T follicular helper cell (primary cell): ENCODE data around the gene TMED9.
"Not testable (repeated sequence)": the region's sequence is repeated elsewhere in the genome, so short reads cannot be mapped to it uniquely, and the experiment has no call there.

Experiments used
- DNase-seq: peaks from one replicate; pipeline ENCODE4 v3.0.0-alpha.2; 2020; ENCODE audit warnings: low read depth

TMED9 gene

DNA sequence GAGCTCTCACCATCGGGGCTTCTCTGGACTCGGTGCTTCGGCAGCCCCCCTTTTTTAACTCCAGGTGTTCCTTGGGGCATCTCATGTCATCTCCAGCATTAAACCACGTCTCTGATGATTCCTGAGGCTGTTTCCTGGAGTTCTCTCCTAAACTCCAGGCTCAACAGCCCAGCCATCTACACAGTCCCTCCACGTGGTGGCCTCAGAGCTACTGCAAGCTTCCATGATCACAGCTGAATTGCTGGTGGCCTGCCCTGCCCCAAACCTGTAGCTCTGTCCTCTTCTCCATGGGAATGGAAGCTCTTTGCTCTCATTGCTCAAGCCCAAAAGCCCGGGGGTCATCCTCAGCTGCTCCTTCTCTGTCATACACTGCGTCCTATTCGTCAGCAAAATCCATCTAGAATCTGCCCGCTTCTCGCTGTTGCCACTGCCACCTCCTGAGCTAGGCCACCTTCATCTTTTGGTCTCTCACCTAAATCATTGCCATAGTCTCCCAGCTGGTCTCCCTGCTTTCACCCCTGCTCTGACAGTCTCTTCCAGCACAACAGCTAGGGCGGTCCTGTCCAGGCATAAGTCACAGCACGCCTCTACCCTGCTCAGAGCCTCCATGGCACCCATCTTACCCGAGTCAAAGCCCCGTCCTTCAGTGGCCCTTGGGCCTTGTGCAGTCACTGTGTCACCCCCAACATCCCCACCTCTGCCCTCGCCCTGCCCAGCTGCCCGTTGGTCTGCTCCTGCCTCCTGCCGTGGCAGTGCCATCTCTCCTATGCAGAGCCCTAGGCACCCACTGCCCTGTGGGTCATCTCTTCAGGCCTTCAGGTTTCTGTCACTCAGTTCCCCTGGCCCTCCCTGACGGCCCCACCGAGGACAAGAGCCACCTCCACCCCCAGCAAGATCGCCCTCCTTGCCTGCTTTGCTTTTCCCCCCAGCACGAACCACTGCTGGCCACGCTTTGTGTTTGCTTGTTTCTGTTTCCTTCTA is 14.4 kb downstream of the TMED9 start:
- no peak for DNase-seq

DNA sequence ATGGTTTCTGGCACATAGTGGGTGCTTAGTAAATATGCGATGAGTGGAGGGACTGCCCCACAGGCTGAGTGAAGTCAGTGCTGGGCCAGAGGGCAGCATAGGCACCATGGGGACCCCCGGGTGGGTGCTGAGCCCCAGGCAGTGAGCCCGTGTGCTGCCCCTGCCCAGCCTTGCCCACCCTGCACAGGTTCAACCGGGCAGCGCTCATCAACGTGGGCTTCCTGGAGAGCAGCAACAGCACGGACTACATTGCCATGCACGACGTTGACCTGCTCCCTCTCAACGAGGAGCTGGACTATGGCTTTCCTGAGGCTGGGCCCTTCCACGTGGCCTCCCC is 15.1 kb downstream of the TMED9 start:
- no peak for DNase-seq

GRCh38 chr5:177607452-177608192 is 15.6 kb downstream of the TMED9 start:
- peak; percentile 35 for DNase-seq

DNA sequence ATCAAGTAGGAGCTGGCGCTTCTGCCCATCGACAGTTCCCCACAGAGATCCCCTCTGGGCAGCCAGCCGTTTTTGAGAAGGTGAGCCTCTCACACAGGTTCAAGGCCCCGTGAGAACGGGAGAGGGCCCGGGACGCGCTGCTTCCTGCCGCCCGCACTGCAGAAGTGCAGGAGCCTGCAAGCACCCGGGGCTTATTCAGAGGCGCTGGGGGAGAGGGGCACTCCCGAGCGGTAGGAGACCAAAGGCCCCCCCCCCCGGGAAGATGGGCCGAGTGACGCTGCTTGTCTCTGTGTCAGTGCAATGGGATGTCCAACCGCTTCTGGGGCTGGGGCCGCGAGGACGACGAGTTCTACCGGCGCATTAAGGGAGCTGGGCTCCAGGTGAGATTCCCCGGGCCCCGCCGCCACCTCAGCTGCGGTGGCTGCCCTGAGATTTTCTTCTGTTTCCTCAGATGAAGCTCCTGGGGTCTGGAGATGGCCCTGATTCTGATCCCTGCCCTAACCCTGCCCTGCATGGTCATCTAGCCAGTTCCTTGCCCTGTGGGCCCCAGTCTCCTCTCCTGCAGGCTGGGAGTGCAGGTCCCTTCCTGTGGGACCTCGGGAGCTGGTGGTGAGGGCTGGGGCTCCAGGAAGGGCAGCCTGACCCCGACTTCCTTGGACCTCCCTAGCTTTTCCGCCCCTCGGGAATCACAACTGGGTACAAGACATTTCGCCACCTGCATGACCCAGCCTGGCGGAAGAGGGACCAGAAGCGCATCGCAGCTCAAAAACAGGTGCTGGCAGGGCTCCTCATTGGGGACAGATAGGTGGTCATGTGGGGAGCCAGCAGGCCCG is 16.5 kb downstream of the TMED9 start:
- no peak for DNase-seq

DNA sequence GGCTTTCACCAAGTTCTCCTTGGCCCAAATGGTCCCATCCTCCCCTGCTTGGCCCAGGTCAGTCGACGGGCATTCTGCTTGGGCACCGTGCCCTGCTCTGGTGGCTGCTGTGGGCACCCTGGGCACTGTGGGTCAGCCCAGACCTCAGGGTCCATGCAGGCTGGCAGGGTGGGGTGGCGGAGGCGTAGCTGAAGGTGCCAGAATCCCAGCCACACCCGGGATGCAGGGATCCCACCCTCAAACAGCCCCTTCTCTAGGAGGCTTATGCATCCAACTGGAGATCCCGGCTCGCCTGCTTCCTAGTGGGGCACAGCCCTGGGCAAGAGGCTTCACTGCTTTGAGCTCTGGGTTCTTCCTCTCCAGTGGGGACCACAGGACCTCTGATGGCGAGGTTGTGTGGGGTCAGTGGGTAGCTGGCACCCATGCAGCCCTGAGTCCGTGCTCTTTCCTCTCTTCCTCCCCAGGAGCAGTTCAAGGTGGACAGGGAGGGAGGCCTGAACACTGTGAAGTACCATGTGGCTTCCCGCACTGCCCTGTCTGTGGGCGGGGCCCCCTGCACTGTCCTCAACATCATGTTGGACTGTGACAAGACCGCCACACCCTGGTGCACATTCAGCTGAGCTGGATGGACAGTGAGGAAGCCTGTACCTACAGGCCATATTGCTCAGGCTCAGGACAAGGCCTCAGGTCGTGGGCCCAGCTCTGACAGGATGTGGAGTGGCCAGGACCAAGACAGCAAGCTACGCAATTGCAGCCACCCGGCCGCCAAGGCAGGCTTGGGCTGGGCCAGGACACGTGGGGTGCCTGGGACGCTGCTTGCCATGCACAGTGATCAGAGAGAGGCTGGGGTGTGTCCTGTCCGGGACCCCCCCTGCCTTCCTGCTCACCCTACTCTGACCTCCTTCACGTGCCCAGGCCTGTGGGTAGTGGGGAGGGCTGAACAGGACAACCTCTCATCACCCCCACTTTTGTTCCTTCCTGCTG is 17.4 kb downstream of the TMED9 start:
- no peak for DNase-seq

DNA sequence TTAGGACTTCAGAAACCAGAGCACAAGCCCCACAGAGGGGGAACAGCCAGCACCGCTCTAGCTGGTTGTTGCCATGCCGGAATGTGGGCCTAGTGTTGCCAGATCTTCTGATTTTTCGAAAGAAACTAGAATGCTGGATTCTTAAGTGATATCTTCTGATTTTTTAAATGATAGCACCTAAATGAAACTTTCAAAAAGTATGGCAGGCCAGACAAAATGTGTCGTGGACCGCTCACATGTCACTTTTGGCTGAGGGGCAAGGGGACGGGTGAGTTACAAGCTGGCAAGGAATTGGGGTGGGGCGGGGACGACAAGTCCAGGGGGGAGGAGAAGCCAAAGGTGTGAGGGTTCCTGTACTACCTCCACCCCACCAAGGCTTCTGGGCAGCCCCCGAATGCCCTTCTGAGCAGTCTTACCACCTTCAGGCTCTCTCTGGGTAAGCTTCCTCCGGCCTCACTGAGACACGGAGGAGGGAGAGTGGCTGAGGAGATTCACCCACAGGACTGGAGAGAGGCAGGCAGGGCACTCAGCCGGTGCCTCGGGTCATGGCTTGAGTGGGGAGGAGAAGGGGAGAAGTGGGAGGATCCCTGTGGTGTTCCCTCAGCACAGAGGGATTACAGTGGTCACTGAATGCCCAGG is 18.2 kb downstream of the TMED9 start:
- DNase-seq = no peak

DNA sequence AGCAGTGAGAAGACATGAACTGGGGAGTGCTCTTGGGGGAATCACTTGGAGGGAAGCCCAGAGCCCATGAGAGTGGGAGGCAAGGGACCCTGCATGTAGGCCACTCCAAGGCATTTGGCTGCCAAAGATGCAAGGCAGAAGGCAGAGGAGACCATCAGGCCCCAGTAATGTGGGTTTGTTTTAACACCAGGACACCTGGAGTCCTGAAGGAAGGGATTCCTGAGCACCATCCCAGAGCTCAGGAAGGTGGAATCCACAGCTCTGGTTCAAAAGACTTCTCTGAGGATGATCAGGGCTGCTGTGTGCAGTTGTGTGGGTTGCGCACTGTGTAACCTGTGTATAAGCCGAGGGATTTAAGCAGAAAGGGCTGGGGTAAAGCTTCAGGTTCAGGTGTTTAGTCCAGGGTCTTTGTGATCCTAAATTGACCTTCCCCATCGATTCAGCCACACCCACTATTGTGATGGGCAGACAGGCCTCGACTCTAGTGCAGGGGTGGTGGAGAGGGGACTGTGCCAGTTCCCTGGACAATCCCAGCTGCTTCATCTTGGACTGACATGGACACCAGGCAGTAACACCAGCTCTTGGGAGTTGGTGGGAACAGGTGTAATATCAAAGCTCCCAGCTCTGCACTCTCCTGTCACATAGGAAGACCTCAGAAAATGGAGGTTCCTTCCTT is 18.9 kb downstream of the TMED9 start:
- no peak for DNase-seq

GRCh38 chr5:177611446-177612214 is 19.6 kb downstream of the TMED9 start:
- no peak for DNase-seq

- DNase-seq = no peak
These were observed 20.2 kb downstream of the TMED9 start for GRCh38 chr5:177612215-177612673.

DNA sequence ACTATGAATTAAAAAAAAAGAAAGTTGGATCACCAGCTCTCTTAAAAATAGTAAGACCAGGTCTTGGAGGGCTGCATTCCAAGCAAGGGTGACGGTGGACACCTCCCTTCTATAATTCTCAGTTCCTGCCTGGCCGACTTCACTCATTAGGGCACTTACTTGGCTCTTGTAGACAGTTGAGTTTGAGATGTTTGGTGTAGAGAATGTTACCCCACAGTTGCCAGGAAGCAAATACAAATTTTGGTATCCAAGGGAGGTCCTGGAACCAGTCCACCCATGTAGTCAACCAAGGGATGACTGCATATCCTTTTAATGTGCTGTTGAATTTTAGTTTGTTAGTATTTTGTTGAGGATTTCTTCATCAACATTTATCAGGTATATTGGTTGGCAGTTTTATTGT is 28.6 kb downstream of the TMED9 start:
- no peak for DNase-seq

GRCh38 chr5:177624172-177624571 is 32.2 kb downstream of the TMED9 start:
- not testable (repeated sequence) for DNase-seq

DNA sequence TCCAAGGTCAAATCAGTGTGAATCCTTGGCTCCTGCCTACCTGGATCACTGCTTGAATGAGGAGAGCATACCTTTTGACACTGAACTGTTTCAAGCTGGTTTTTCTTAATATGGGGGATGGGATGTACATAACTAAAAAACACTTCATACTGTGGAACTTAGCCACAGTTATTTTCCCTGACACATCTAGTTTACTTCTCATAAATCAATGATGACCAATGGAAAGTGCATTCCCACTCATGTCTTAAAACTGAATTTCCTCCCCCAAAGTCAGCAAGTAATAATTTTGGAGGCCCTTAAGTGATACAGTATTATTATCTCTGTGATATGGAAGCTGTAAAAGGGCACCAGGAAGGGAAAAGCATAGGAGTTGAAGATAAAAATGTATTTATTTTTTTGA is 38.2 kb downstream of the TMED9 start:
- DNase-seq = not testable (repeated sequence)

DNA sequence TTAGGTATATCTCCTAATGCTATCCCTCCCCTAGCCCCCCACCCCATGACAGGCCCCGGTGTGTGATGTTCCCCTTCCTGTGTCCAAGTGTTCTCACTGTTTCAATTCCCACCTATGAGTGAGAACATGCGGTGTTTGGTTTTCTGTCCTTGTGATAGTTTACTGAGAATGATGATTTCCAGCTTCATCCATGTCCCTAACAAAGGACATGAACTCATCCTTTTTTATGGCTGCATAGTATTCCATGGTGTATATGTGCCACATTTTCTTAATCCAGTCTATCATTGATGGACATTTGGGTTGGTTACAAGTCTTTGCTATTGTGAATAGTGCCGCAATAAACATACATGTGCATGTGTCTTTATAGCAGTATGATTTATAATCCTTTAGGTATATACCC is 42.9 kb downstream of the TMED9 start:
- DNase-seq = not testable (repeated sequence)

GRCh38 chr5:177645462-177645861 is 53.5 kb downstream of the TMED9 start:
- not testable (repeated sequence) for DNase-seq
